ENCODE measurements around the gene SLC6A12. TPM values are rescaled to one million over a fixed set of nuclear protein-coding genes. Genes with fewer than 3 reads are reported as not detected.

Gene SLC6A12
- polyA plus RNA-seq, 1 donor (not counting 4 experiments of a cell fraction or from before 2014, with no cell fraction given) = not detected

DNA sequence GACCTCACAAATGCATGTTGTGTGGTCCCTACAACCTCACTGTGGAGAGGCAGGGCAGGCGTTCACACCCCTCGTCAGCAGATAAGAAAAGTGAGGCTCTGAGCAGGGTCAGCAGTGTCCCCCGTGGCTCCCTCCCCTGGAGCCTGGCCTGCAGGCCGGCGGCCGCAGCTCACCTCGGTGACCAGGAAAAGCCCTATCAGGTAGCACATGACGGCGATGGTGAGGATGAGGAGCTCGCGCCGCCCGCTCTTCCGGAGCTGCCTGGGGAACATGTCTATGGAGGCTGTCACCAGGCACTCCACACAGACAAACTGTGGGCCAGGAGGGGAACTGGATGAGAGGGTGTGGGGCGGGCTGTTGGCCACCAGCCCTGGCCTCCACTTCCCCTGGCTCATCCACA lies 18.0 kb downstream of the SLC6A12 start:
- DNase-seq (ENCODE audit: low read depth, low spot score) = no peak
- Histone ChIP-seq H3K9ac (ENCODE audit: control insufficient read depth, extremely low read depth, insufficient read depth, low read length) (no peak overlapping the region), H4K20me1 (ENCODE audit: control insufficient read depth, extremely low read depth, insufficient read depth, low read length) (no peaks in the 10 kb centered on the region), H3K27ac (ENCODE audit: control insufficient read depth, insufficient read depth, low read length) (no peak overlapping the region), H3K9me1 (ENCODE audit: control insufficient read depth, extremely low read depth, insufficient read depth, low read length) (no peaks in the 10 kb centered on the region), H3K27me3 (ENCODE audit: control insufficient read depth, extremely low read depth, insufficient read depth, low read length) (peaks cover 22% of the 10 kb centered on the region), H3K4me1 (ENCODE audit: control insufficient read depth, extremely low read depth, insufficient read depth, low read length) (no peaks in the 10 kb centered on the region), H3K4me2 (ENCODE audit: control insufficient read depth, extremely low read depth, insufficient read depth, low read depth, low read length) (no peak overlapping the region), H2AFZ (ENCODE audit: control insufficient read depth, low read length) (no peak overlapping the region), H3K36me3 (ENCODE audit: control insufficient read depth in 2 of 2, extremely low read depth in 1 of 2, insufficient read depth in 2 of 2, low read length in 2 of 2) (no peaks in the 10 kb centered on the region), H3K79me2 (ENCODE audit: control insufficient read depth, insufficient read depth, low read length) (no peaks in the 10 kb centered on the region), H3K4me3 (ENCODE audit: control insufficient read depth in 2 of 3, extremely low read depth in 1 of 3, insufficient read depth in 2 of 3, low read depth in 1 of 3, low read length in 3 of 3) (no peak overlapping the region), H3K9me3 (ENCODE audit: control insufficient read depth, low read depth, low read length) (no peaks in the 10 kb centered on the region)
- TF ChIP-seq, protein P1, sequence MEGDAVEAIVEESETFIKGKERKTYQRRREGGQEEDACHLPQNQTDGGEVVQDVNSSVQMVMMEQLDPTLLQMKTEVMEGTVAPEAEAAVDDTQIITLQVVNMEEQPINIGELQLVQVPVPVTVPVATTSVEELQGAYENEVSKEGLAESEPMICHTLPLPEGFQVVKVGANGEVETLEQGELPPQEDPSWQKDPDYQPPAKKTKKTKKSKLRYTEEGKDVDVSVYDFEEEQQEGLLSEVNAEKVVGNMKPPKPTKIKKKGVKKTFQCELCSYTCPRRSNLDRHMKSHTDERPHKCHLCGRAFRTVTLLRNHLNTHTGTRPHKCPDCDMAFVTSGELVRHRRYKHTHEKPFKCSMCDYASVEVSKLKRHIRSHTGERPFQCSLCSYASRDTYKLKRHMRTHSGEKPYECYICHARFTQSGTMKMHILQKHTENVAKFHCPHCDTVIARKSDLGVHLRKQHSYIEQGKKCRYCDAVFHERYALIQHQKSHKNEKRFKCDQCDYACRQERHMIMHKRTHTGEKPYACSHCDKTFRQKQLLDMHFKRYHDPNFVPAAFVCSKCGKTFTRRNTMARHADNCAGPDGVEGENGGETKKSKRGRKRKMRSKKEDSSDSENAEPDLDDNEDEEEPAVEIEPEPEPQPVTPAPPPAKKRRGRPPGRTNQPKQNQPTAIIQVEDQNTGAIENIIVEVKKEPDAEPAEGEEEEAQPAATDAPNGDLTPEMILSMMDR (optimal IDR thresholded peaks at IDR 0.05 in 1 of 3, IDR thresholded peaks at IDR 0.05 in 1 of 3, conservative IDR thresholded peaks at IDR 0.05 in 1 of 3; ENCODE audit: extremely low read depth in 1 of 3, insufficient read depth in 2 of 3, low read length in 3 of 3) = no peak
- no peak for TF ChIP-seq EZH2 (IDR thresholded peaks at IDR 0.05; ENCODE audit: low read length)
- FAIRE-seq = no peak
- dilution Hi-C loops (cut with MboI; ENCODE audit: extremely low pct_ligation_motif_present, low sequenced_read_pairs) = no loop called here

DNA sequence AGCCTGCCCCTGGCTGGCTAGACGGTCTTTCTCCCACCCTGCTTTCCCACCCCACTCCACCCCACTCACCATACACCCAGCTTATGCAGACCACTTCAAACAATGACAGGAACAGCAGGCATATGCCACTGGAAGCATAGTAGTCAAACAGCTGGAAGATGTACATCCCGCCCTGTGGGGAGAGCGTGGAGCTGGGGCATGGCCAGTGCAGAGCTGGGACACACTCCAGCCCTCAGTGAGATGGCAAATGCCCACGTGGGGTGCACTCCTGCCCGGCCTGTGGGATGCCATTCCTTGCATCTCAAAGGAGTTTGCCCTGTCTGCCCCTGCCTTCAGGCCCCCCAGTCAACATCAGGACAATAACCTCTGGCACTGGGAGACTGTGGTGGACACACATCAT lies 18.8 kb downstream of the SLC6A12 start:
- H3K27ac ChIP-seq (ENCODE audit: control insufficient read depth, insufficient read depth, low read length) = no peak overlapping the region
- no peak for FAIRE-seq
- H3K9ac ChIP-seq (ENCODE audit: control insufficient read depth, extremely low read depth, insufficient read depth, low read length) = no peak overlapping the region
- no peak overlapping the region for H2AFZ ChIP-seq (ENCODE audit: control insufficient read depth, low read length)
- no peaks in the 10 kb centered on the region for H3K36me3 ChIP-seq (ENCODE audit: control insufficient read depth in 2 of 2, extremely low read depth in 1 of 2, insufficient read depth in 2 of 2, low read length in 2 of 2)
- H3K4me1 ChIP-seq (ENCODE audit: control insufficient read depth, extremely low read depth, insufficient read depth, low read length) = no peaks in the 10 kb centered on the region
- H3K4me3 ChIP-seq (ENCODE audit: control insufficient read depth in 2 of 3, extremely low read depth in 1 of 3, insufficient read depth in 2 of 3, low read depth in 1 of 3, low read length in 3 of 3) = no peak overlapping the region
- dilution Hi-C loops (cut with MboI; ENCODE audit: extremely low pct_ligation_motif_present, low sequenced_read_pairs) = no loop called here
- H3K4me2 ChIP-seq (ENCODE audit: control insufficient read depth, extremely low read depth, insufficient read depth, low read depth, low read length) = no peak overlapping the region
- no peaks in the 10 kb centered on the region for H4K20me1 ChIP-seq (ENCODE audit: control insufficient read depth, extremely low read depth, insufficient read depth, low read length)
- H3K79me2 ChIP-seq (ENCODE audit: control insufficient read depth, insufficient read depth, low read length) = no peaks in the 10 kb centered on the region
- DNase-seq (ENCODE audit: low read depth, low spot score) = no peak
- TF ChIP-seq, protein P1 (optimal IDR thresholded peaks at IDR 0.05 in 1 of 3, IDR thresholded peaks at IDR 0.05 in 1 of 3, conservative IDR thresholded peaks at IDR 0.05 in 1 of 3; ENCODE audit: extremely low read depth in 1 of 3, insufficient read depth in 2 of 3, low read length in 3 of 3) = no peak
- no peak for TF ChIP-seq EZH2 (IDR thresholded peaks at IDR 0.05; ENCODE audit: low read length)
- H3K9me3 ChIP-seq (ENCODE audit: control insufficient read depth, low read depth, low read length) = no peaks in the 10 kb centered on the region
- no peaks in the 10 kb centered on the region for H3K9me1 ChIP-seq (ENCODE audit: control insufficient read depth, extremely low read depth, insufficient read depth, low read length)
- peaks cover 18% of the 10 kb centered on the region for H3K27me3 ChIP-seq (ENCODE audit: control insufficient read depth, extremely low read depth, insufficient read depth, low read length)
